CD4-positive, alpha-beta T cell treated with Interleukin-6 at 100 ng/mL for 8 hours (primary cell): ENCODE measurements around the gene KCNQ4.
A peak's percentile ranks its signal among the peaks of the same experiment; 100 is the strongest.

Experiments used
- DNase-seq: peaks from one replicate; pipeline ENCODE4 v3.0.0-alpha.2; 2020; ENCODE audit warnings: mixed read lengths, low spot score

The KCNQ4 gene

DNA sequence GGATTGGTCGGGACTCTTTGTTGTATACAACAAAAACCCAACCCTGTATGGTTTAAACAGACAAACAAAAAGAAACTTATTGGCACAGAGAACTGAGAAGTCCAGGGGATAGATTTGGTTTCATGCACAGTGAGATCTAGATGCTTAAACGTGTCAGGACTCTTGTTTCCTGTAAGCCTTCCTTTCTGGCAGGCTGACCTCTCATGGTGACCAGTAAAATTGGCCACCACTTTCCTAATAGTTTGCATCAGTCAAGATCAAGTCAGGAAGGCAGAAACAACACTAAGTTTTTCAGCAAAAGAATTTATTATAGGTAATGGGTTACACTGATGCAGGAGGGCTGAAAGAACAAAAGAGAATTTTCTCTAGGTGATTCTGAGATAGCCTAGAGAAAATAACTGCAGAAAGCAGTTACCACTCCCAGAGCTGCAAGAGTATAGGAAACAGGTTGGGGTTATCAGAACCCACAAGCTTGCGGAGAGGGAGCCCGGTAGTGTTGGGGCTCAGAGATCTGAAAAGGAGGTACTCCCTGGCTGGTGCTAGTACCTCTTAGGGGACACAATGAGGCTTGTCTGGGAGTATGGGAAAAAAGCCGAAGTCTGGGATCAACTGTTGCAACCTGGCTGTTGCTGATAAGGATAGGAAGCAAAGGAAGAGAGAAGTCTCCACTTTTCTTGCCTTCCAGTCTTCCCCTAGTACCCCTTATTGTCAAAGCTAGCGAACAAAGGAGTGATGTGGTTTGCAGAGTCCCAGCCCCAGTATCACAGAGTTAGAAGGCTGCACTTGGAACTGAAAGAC lies 57.1 kb downstream of the KCNQ4 start:
- DNase-seq, result peak; percentile 15

DNA sequence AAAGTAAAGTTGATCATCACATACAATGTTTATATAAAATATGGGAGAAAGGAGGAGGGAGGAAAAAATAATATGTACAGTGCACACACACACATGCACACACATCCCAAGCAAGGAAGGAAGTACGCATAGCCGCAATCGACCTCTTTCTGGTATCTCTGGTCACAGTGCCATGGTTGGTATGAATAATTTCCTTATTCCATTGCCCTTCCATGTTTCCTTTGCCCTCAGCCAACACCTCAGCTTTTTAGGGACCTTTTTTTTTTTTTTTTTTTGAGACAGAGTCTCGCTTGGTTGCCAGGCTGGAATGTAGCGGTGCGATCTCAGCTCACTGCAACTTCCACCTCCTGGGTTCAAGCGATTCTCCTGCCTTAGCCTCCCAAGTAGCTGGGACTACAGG lies 58.0 kb downstream of the KCNQ4 start:
- no peak for DNase-seq

DNA sequence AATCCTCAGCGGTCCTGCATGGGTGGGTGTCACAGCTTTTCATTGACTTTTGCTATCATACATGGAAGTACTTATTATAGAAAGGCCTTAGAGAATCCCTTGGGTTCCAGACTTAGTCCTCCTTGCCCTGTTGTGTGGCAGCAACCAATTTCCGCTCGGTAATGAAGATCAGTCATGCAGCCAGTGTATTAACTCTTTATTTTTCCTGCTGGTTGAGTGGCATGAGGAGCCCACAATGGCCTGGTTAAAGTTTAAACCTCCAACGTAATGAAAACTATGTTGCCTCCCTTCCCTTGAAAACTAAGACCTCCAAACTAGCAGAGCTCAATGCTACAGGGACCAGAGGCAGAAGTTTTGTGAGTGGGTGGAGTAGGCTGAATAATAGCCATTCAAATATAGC lies 58.6 kb downstream of the KCNQ4 start:
- no peak for DNase-seq

DNA sequence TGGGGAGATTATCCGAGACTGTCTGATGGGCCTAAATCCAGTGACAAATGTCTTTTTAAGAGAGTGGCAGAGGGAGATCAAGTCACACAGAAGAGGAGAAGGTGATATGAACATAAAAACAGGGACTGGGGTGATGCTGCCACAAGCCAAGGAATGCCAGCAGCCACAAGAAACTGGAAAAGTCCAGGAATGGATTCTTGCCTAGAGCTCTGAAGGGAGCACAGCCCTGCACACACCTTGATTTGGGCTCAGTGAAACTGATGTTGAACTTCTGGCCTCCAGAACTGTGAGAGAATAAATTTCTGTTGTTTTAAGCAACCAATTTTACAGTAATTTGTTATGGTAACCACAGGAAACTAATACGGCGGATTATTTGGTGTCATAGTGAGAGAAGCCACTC lies 59.1 kb downstream of the KCNQ4 start:
- DNase-seq, result no peak

DNA sequence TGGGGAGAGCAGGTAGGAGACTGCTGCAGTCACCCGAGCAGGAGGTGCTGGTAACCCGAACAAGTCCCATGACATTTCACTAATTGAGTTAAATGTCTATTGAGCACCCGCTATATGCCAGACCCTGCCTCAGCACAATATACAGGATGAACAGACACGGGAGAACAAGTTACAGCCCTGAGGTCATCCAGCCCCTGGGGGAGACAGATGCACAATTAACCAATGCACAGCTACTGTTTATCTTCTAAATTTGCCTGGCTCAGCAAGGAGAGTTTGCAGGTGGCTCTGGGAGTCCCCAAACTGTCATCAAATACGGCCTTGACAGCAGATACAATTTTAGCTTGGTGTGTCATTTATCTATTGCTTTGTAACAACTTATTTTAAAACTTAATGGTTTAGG lies 60.5 kb downstream of the KCNQ4 start:
- DNase-seq, result no peak

DNA sequence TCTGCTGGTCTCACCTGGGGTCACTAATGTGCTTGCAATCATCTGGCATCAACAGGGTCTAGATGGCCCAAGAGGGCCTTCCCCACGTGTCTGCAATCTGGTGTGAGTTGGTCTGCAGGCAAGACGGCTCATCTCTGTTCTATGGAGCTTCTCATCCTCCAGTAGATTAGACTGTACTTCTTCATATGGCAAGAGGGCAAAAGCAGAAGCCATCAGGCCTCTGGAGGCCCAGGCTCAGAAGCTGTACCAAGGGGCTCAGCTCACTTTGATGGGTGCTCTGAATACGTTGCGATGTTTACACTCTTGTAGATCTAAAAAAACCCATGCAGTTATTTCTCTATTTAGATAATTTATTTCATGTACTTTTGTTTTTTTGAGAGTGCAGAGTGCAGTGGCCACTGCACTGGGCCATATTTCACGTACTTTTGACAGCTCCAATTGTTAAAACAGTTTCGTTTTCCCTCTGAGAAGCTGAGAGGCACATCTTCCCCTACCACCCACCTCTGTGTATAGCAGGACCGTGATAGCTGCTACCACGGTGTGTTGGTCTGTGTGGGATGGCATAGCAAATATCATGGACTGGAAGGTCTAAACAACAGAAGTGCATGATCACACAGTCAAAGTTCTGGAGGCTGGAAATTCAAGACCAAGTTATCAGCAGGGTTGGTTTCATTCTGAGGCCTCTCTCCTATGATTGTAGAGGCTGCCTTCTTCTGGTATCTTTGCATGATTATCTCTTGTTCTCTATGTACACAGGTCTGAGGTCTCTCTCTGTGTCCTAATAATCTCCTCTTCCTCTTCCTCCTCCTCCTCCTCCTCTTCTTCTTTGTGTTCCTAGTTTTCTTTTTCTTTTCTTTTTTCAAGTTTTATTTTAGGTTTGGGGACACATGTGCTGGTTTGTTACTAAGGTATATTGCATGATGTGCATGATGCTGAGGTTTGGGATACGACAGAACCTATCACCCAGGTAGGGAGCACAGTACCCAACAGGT lies 61.6 kb downstream of the KCNQ4 start:
- no peak for DNase-seq

DNA sequence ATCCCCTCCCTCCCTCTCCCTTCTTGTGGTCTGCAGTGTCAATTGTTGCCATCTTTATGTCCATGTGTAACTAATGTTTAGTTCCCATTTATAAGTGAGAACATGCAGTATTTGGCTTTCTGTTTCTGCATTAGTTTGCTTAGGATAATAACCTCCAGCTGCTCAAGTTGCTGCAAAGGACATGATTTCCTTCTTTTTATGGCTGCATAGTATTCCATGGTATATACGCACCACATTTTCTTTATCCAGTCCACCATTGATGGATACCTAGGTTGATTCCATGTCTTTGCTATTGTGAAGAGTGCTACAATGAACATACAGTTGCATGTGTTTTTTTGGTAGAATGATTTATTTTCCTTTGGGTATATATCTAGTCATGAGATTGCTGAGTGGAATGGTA lies 62.3 kb downstream of the KCNQ4 start:
- DNase-seq, result no peak

DNA sequence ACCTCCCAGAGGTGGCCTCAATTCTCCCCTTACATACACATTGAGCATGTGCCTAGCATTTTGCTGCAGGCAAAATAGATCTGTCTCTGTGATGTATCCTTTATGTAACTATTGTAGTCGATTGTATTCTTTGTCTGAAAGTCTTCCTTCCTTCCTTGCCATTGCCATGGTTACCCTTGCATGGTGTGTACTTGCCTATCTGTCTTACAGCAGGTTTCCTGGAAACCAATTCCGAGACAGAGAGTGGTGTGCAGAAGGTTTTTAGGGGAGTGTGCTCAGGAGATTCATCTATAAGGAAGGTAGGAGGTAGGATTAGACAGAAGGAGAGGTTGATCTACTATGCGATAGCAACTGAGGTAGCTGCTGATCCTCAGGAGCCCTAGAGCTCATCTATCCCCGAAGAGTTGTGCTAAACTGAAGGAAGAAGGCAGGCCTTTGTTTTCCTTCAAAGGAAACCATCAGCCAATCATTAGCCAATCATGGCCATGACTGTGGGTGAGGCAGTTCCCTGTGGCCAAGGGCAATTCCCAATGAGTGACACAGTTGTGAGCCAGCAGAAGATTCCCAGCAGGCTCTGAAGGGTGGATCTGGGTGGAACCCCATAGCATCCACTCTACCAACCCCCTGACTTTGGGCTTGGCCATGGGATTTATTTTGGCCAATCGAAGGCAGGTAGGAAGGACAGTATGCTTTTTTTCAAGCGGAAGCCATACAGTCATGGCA lies 63.6 kb downstream of the KCNQ4 start:
- DNase-seq, result no peak

DNA sequence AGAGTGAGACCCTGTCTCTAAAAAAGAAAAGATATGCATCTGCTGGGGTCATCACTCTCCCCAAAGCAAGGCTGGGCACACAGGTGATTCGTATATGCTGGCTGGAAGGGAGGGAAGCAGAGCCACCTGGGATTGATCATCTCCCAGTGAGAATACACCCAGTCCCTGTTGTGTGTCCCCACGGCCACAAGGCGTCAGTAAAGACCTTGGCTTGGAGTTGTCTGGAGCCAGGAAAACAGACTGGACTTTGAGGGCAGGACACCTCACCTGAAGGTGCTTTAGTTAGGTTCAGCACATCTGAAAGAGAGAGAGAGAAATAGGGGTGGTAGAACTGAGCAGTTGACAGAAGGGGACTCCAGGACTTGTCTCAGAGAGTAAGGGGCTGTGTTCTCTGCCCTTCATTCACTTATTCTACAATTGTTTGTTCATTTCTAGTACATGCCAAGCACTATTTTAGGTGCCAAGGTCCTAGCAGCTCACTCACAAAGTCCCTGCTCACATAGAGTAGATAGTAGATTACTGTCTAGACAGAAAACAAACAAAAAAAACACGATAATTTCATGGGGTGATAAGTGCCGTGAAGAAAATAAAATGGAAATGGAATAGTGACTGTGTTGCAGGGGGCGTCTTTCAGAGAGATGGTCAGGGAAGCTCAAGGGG lies 65.1 kb downstream of the KCNQ4 start:
- no peak for DNase-seq

DNA sequence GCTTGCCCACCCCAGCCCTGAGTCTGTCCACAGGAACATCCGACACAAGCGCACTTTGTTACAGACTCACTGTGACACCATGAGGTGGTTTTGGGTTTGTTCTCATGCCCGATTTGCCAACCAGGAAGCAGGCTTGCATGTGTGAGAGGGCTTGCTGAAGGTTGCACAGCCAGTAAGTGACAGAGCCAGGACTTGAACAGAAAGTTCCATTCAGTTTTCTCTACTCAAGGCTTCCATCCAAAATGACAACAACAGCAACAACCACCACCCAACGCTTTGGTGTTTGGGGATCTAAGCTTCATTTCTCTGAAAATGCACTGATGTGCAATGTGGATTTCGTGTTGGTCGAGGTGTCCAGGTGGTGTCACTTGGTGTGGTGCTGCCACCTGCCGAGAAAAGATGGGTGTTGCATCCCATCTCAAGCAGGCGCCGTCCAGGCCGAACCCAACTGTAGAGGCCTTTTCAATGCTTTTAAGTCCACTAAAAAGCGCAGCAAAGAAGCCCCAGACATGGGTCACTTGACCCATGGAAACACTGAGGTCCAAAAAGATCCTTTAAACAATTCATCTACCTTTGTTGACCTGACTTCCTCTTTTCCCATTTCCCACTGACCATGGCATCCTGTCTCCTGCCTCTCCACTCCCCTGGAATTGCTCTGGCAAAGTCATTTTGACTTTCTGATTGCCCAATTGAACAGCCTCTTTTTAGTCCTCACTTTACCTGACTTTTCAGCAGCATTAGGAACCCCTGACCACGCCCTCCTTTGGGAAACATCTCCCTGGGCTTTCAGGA lies 66.4 kb downstream of the KCNQ4 start:
- peak; percentile 75 for DNase-seq

DNA sequence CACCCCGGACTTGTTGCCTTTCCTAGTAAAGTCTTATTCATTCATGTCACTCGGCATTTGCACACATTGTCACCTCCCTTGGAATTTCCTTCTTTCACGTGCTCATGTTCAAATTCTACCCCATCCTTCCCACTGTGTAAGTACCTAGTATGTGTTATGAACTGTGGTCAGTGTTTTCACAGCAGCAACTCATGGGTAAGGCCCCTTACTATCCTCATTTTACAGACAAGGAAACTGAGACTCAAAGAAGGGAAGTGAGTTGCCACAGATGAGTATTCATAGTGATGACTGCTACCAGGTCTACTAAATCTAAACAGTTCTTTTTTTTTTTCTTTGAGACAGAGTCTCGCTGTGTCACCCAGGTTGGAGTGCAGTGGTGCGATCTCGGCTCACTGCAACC lies 68.1 kb downstream of the KCNQ4 start:
- DNase-seq, result no peak

DNA sequence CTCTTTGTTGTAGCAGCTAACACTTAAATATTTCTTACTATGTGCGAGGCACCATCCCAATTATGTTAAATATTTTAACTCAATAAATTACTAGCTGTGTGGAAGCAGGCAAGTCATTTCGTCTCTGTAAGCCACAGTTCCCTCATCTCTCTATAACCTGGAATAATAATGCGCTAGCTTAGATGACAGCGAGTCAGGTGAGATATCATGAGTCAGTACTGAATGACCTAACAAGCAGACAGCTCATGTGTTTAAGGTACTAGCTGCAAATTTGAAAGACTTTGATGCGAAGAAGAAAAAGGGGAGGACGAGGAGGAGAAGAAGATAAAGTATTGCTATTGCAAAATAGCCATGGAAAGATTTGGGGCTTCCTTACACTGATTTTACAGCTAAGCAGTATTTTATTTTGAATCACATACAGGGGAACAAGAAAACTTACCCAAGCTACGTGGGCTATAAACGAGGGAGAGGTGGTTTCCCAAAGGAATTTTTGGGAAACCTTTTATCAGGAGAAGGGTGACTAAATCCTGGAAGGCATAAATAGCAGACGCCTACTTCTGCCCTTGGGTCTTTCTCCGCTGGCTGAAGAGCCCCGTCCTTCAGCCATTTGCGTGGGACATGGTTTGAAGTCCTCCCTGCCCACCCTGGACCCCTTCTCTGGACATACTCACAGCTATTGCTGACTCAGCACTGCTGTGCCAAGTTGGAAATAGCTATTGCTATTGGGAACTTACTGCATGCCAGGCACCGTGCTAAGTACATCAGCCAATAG lies 69.7 kb downstream of the KCNQ4 start:
- no peak for DNase-seq

DNA sequence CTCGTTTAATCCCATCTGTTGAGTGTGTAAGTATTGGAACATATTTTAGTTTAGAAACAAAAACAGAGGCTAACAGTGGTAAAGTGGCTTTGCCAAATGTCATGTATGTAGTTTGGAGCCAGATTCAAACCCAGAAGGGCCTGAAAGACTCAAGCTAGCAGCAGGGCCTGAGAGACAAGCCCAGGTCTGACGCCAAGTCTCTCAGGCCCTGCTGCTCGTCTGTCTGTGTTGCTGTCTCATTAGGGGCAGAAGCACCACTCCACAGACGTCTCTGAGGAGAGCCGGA lies 70.2 kb downstream of the KCNQ4 start:
- DNase-seq, result no peak

DNA sequence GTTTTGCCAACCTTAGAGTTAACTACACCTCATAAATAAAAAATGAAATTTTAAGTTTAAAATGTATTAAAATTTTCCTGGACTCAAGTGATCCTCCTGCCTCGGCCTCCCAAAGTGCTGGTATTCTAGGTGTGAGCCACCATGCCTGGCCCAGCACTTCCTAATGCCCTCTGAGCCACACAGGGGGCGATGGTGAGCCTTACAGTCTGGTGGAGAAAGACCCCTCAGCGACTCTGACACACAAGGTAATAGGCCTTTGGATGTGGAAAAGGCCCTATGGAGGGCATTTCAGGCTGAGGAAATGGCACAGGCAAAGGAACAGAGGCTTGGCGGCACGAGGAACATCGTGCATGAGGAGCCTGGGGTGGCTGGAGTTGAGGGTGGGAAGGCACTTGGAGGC lies 71.9 kb downstream of the KCNQ4 start:
- DNase-seq, result no peak

DNA sequence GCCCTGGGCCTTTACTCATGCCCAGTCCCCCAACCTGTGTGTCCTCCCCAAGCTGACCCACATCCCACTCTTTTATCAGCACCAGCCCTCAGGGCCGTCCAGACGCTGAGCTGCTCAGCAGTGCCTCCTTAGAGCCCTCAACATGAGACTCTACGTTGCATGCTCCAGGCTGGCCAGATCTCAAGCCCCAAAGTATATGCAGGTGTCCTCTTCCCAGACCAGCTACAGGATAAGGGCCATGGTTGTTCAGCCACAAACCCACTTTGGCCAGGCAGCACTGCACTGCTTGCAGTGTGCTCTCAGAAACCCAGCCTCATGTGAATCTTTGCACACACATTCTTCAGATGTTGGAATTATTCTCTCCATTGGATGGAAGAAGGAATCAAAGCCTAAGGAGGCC lies 72.5 kb downstream of the KCNQ4 start:
- DNase-seq, result no peak

DNA sequence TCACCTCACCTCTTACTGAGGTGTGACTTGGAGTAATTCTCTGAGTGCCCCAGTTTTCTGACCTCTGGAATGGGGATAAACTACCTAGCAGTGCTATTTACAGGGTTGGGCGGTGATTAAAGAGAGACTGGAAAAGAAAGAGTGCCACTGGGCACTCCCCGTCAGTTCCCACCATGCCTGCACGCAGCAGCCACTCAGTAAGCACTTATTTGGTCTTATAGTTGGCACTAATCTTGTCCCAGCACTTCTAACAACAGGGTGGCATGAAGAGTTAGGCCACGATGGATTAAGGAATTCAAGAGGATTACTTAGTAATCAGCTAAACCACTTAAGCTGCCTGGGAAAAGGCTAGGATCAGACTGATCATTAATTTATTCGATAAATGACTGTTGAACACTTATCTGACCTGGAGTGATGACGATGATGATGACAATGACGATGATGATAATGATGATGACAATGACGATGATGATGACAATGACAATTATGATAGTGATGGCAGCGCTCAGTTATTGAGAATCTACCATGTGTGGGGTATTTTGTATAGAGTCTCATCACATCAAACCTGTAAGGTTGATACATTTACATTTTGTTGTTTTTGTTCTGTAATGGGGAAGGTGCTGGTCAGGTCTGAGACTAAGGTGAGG lies 73.2 kb downstream of the KCNQ4 start:
- DNase-seq, result no peak

DNA sequence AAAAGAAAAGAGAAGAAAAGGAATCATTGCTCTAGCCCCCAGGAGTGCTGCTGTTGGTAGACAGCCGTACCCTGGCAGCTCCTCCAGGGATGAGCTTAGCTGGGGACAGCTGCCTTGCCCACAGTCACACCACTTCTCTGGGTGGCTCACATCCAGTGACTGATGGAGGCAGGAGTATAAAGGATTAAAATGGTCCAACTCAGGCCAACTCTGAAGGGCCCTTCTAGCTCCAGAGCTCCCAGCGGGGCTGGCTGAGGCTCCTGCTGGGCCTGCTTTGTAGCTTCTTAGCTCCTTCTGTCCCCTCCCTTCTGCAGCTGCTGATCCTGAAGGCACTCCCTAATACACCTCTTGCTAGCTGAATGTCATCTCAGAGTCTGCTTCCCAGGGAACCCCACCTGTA lies 74.2 kb downstream of the KCNQ4 start:
- DNase-seq, result no peak

DNA sequence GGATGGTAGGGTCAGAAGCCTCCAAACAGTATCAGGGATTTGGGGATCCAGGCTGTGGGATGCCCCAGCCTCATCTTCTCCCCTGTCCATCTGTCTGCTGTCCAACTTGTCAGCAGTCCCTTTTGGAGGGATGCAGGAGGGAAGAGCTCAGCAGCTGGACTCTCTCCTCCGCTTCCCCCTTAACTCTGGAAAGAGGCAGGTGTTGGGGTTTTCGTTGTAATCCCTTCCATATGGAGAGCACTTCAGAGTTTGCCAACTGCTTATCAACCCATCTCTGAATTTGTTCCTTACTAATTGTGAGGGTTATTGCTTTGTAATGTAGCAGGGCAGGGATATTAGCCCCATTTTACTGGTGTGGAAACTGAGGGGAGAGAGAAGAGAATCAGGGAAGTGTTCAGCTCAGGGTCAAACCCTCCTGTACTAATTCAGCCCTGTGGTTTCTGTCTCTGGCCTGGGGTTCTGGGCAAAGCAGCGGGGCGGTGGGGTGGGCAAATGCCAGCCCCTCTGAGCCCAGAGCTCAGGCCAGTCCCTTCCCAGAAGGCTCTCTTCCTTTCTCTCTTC lies 75.3 kb downstream of the KCNQ4 start:
- DNase-seq, result no peak

DNA sequence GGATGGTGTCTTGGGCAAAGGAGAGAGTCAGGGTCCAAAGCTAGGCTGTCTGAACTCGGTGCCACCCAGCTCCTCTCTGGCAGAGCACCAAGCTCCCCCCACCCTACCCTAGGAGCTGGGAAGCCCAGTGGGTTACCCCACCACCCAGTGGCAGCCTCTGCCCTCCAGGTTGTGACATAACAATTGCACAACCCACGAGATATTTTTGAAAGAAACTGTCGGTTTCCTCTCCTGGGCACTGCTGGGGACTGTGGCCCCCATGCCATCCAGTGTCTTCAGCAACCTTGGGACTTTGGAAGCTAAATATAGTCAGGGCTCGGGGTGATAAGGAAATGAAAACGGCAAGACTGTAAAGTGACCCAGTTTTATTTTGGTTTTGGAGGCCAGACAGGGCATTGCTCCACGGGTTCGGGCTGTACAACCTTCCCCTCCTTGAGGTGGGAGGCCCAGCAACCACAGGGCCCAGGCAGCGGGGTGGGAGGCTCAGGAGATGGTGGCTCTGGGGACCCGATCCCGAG lies 77.2 kb downstream of the KCNQ4 start:
- DNase-seq, result no peak
